Mammary epithelial cell (primary cell): ENCODE data around the gene ADGRB3.

ENCODE experiments used
- EZH2 ChIP-seq: IDR thresholded peaks from 2 replicates; pipeline ENCODE4 v1.6.1; 2012; ENCODE audit warnings: low read length, inconsistent platforms, borderline replicate concordance
- TF ChIP-seq, protein P1 (sequence below), 2 donors: IDR thresholded peaks in 1 of 2; conservative IDR thresholded peaks in 1 of 2; 2 replicates each; pipeline ENCODE4 v1.5.1; 2011 to 2012; ENCODE audit warnings: inconsistent platforms in 2 of 2, low read length in 2 of 2, mild to moderate bottlenecking in 2 of 2, control low read depth in 1 of 2, low read depth in 1 of 2; ENCODE audit not compliant: insufficient read depth in 1 of 2; ENCODE audit errors: extremely low read depth in 1 of 2

DNA sequence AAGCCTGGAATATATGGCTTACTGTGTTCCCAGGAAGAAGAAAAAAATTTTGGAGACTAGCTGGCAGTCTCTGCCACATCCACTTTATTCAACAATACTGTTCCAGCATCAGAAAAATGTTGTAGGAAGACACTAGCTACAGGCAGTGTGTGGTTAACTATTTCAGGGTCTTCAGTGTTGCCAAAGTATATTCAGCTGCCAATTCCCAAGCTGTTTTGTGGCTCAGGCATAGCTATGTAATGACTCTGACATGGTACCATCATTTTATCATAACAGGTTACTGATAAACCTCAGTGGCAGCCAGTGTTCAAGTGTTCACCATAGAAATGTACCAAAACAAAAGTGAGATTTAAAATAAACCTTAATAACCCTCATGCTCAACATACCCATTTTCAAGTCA, 503.1 kb downstream of the ADGRB3 start:
- TF ChIP-seq, protein P1, sequence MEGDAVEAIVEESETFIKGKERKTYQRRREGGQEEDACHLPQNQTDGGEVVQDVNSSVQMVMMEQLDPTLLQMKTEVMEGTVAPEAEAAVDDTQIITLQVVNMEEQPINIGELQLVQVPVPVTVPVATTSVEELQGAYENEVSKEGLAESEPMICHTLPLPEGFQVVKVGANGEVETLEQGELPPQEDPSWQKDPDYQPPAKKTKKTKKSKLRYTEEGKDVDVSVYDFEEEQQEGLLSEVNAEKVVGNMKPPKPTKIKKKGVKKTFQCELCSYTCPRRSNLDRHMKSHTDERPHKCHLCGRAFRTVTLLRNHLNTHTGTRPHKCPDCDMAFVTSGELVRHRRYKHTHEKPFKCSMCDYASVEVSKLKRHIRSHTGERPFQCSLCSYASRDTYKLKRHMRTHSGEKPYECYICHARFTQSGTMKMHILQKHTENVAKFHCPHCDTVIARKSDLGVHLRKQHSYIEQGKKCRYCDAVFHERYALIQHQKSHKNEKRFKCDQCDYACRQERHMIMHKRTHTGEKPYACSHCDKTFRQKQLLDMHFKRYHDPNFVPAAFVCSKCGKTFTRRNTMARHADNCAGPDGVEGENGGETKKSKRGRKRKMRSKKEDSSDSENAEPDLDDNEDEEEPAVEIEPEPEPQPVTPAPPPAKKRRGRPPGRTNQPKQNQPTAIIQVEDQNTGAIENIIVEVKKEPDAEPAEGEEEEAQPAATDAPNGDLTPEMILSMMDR (conservative IDR thresholded peaks at IDR 0.05 in 1 of 2, IDR thresholded peaks at IDR 0.05 in 1 of 2; ENCODE audit: extremely low read depth in 1 of 2, insufficient read depth in 1 of 2, low read depth in 1 of 2, low read length in 2 of 2): no peak
- no peak for TF ChIP-seq EZH2
